GM10248 (cell line): Measurements from ENCODE around the gene NFATC3.
A peak's percentile ranks its signal among the peaks of the same experiment; 100 is the strongest.
"Not testable (repeated sequence)": the region's sequence is repeated elsewhere in the genome, so short reads cannot be mapped to it uniquely, and the experiment has no call there.

Experiments
- CTCF ChIA-PET: fragments of 300-600 bp; sonication (Branson Sonifier 250); formaldehyde crosslinking; extraction: SDS; loops from one replicate; lab custom pipeline; 2021; ENCODE audit warnings: antibody characterized with exemption; lab: Yijun Ruan, JAX
- POLR2A ChIA-PET: fragments of 350-650 bp; sonication (Branson Sonifier 250); formaldehyde crosslinking; extraction: SDS; loops from one replicate; lab custom pipeline; 2020; ENCODE audit warnings: antibody characterized with exemption; lab: Yijun Ruan, JAX
- DNase-seq: peaks from one replicate; pipeline ENCODE4 v3.0.0; 2012; ENCODE audit errors: extremely low spot score
- TF ChIP-seq, protein P1 (sequence below): IDR thresholded peaks from 2 replicates; pipeline ENCODE4 v1.5.1; 2012; ENCODE audit warnings: mild to moderate bottlenecking, low read depth; ENCODE audit errors: extremely low read depth, missing control alignments, control extremely low read depth

Gene NFATC3

DNA sequence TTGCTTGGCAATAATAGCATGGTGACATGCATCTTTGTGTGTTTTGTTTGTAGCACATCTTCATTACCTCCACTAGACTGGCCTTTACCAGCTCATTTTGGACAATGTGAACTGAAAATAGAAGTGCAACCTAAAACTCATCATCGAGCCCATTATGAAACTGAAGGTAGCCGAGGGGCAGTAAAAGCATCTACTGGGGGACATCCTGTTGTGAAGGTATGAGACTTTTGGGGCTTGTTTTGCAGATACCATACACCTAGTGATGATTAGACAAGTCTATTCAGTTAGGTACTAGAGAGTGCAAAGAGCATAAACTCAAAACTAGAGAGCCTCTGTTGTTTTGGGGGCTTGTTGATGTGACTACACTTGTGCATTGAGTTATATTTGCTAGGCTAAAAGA is 41.2 kb downstream of the NFATC3 start:
- POLR2A ChIA-PET: no interaction called here
- TF ChIP-seq, protein P1, sequence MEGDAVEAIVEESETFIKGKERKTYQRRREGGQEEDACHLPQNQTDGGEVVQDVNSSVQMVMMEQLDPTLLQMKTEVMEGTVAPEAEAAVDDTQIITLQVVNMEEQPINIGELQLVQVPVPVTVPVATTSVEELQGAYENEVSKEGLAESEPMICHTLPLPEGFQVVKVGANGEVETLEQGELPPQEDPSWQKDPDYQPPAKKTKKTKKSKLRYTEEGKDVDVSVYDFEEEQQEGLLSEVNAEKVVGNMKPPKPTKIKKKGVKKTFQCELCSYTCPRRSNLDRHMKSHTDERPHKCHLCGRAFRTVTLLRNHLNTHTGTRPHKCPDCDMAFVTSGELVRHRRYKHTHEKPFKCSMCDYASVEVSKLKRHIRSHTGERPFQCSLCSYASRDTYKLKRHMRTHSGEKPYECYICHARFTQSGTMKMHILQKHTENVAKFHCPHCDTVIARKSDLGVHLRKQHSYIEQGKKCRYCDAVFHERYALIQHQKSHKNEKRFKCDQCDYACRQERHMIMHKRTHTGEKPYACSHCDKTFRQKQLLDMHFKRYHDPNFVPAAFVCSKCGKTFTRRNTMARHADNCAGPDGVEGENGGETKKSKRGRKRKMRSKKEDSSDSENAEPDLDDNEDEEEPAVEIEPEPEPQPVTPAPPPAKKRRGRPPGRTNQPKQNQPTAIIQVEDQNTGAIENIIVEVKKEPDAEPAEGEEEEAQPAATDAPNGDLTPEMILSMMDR: no peak
- CTCF ChIA-PET: interaction anchor here (1.0 to 2.9 kb wide), 5 partner anchors 8 to 102 kb away, joined by 3 to 15 read pairs (median 3); no protein-coding TSS in a partner anchor
- peak; percentile 48 for DNase-seq

DNA sequence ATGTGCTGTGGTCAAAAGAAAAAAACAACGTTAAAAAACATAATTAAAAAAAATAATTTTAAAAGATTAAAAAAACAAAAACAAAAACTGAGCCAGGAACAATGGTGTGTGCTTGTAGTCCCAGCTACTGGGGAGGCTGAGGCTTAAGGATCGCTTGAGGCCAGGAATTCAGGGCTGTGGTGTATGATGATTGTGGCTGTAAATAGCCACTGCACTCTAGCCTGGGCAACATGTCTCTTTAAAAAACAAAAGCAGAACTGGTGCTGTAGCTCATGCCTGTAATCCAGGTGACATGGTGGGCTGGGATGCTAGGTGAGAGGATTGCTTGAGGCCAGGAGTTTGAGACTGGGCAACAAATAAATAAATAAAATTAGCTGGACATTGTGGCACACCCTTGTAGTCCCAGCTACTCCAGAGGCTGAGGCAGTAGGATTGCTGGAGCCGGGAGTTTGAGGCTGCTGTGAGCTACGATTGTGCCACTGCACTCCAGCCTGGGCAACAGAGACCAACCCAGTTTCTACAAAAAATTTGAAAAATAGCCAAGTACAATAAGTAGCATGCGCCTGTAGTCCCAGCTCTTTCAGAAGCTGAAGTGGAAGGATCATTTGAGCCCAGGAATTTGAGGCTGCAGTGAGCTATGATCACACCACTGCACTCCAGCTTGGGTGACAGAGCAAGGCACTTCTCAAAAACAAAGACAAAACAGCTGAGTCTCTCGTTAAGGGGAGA is 43.6 kb downstream of the NFATC3 start:
- ChIA-PET POLR2A (interaction anchor here (0.6 kb wide), 1 partner anchor 9 kb away, joined by 6 read pairs; no protein-coding TSS in a partner anchor), CTCF (interaction anchor here (1.1 to 2.9 kb wide), 4 partner anchors 10 to 35 kb away, joined by 4 to 15 read pairs (median 6); no protein-coding TSS in a partner anchor)
- DNase-seq: no peak
- TF ChIP-seq, protein P1: no peak

DNA sequence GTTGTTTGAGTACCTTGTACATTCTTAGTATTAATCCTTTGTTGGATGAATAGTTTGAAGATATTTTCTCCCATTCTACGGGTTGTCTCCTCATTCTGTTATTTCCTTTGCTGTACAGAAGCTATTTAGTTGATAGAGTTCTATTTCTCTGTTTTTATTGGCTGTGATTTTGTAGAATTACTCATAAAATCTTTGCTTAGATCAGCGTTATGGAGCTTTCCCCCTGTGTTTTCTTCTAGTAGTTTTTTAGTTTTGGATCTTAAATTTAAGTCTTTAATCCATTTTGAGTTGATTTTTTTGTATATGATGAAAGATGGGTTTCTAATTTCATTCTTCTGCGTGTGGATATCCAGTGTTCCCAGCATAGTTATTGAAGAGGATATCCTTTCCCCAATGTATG is 45.4 kb downstream of the NFATC3 start:
- POLR2A ChIA-PET: no interaction called here
- TF ChIP-seq, protein P1: no peak
- CTCF ChIA-PET: no interaction called here
- DNase-seq: no peak

DNA sequence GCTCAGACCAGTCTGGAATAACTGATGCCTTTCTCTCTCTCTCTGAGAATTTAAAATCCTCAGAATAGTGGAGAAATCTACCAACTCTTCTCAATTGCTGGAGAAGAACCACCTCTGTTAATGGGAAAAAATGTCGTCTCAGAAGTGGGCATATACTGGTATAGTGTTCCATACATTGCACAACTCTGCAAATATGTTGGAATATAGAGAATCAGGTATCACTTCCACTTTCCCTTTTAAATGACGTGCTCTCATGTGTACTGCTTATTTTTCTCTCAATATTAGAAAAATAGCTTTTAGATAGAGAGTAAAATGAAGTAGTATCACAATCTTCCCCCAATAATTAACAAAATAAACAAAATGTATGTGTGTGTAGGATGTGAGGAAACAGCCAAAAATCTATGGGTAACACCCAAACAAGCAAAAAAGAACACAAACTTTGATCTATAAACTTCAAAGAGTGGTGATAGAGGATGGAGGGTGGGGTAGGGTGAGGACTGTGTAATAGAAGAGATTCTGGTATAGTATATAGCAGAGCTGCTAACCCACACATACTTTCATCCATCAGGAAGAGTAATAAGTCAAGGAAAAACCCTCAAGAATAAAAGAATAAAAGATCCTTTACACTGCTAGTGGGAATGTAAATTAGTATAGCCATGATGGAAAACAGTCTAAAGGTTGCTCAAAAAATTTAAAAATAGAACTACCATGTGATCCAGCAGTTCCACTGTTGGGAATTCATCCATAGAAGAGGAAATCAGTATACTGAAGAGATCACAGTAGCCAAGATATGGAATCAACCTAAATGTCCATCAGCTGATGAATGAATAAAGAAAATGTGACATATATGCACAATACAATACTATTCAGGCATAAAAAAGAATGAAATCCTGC is 46.9 kb downstream of the NFATC3 start:
- ChIA-PET POLR2A (no interaction called here), CTCF (interaction anchor here (1.0 to 1.2 kb wide), 3 partner anchors 12 to 38 kb away, joined by 3 to 4 read pairs (median 3); no protein-coding TSS in a partner anchor)
- DNase-seq: no peak
- TF ChIP-seq, protein P1: no peak

DNA sequence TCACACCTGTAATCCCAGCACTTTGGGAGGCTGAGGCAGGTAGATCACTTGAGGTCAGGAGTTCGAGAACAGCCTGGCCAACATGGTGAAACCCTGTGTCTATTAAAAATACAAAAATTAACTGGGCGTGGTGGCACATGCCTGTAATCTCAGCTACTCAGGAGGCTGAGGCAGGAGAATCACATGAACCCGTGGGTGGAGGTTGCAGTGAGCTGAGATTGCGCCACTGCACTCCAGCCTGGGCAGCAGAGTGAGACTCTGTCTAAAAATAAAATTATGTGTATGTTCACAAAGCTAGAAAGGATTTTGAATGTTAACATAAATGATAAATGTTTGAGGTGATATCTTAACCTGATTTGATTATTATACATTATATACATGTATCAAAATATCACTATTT is 47.8 kb downstream of the NFATC3 start:
- CTCF ChIA-PET: interaction anchor here (0.8 to 1.2 kb wide), 3 partner anchors 9 to 16 kb away, joined by 3 to 4 read pairs (median 3); no protein-coding TSS in a partner anchor
- DNase-seq, POLR2A ChIA-PET: not testable (repeated sequence)

DNA sequence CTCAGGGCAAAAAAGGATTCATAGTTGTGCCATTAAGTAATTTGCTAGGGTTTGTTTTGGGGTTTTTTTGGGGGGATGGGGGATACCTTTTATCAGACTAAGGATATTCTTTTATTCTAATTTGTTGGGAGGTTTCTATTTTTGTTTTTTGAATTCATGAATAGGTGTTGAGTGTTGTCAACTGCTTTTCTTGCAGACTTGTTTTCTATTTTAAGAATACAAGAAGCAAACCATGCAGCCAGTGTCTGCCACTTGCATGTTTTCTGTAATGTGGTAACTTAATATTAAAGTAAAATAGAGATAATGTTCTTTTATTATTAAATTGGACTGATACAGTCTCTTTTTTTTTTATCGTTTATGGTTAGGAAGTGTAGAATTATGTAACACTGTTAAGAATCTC is 49.5 kb downstream of the NFATC3 start:
- ChIA-PET CTCF (no interaction called here), POLR2A (no interaction called here)
- no peak for DNase-seq

More for the DNA sequence above, 49.5 kb downstream of the NFATC3 start:
- TF ChIP-seq, protein P1: no peak
